SK-N-SH (cell line): ENCODE results near the gene CRPPA. TPM values are rescaled to one million over a fixed set of nuclear protein-coding genes. Genes with fewer than 3 reads are reported as not detected.

Source experiments
- CTCF ChIA-PET: fragments of 300-600, 350-600 bp; formaldehyde crosslinking; extraction: SDS; loops from one replicate; lab custom pipeline; 2021; lab: Yijun Ruan, JAX
- POLR2A ChIA-PET: fragments of 350-600 bp; sonication (Branson Sonifier 250); formaldehyde crosslinking; extraction: SDS; loops from one replicate; lab custom pipeline; 2020; ENCODE audit warnings: antibody characterized with exemption, inconsistent platforms; lab: Yijun Ruan, JAX
- DNase-seq: peaks from one replicate; pipeline ENCODE4 v3.0.0; 2012
- H2AFZ ChIP-seq: fragments of 200-600 bp; sonication (generic); 2 replicates; pipeline ENCODE4 v1.8.1; 2016; ENCODE audit warnings: antibody characterized with exemption, mild to moderate bottlenecking, low read depth
- H3F3A ChIP-seq: fragments of 200-600 bp; sonication (generic); replicated peaks from 2 replicates; pipeline ENCODE3; 2016; ENCODE audit warnings: antibody characterized with exemption, mild to moderate bottlenecking; ENCODE audit not compliant: insufficient read depth
- H3K27ac ChIP-seq, 2 experiments: fragments of 200-500 bp in 1 of 2; fragments of 200-600 bp in 1 of 2; sonication (Bioruptor generic) in 1 of 2; sonication (generic), shearing (Covaris generic) in 1 of 2; 2 replicates each; pipeline versions ENCODE4 v1.5.1 to v1.6.1; 2014 to 2016; ENCODE audit warnings: low read depth in 2 of 2, inconsistent platforms in 1 of 2, low read length in 1 of 2, mild to moderate bottlenecking in 1 of 2, mixed read lengths in 1 of 2
- H3K27me3 ChIP-seq: fragments of 200-600 bp; sonication (generic), shearing (Covaris generic); 2 replicates; pipeline ENCODE4 v1.6.1; 2016; ENCODE audit warnings: mixed run types; ENCODE audit not compliant: insufficient read depth
- H3K36me3 ChIP-seq, 2 experiments: fragments of 200-500 bp in 1 of 2; fragments of 200-600 bp in 1 of 2; sonication (Bioruptor generic) in 1 of 2; sonication (generic) in 1 of 2; replicated peaks in 1 of 2; 2 replicates each; pipeline versions ENCODE3 to v1.5.1; 2014 to 2016; ENCODE audit warnings: low read length in 1 of 2, mild to moderate bottlenecking in 1 of 2; ENCODE audit not compliant: insufficient read depth in 2 of 2, control insufficient read depth in 1 of 2
- H3K4me1 ChIP-seq, 2 experiments: fragments of 200-500 bp in 1 of 2; fragments of 200-600 bp in 1 of 2; sonication (Bioruptor generic) in 1 of 2; sonication (generic), shearing (Covaris generic) in 1 of 2; 2 replicates each; pipeline versions ENCODE4 v1.5.1 to v1.6.1; 2014 to 2016; ENCODE audit warnings: low read depth in 1 of 2, low read length in 1 of 2, mixed run types in 1 of 2; ENCODE audit not compliant: insufficient read depth in 2 of 2, control insufficient read depth in 1 of 2
- H3K4me2 ChIP-seq: fragments of 200-600 bp; sonication (generic), shearing (Covaris generic); 2 replicates; pipeline ENCODE4 v1.6.1; 2017; ENCODE audit warnings: mixed run types
- H3K4me3 ChIP-seq, 2 experiments: fragments of 200-500 bp in 1 of 2; fragments of 200-600 bp in 1 of 2; sonication (Bioruptor generic) in 1 of 2; sonication (generic), shearing (Covaris generic) in 1 of 2; 2 replicates each; pipeline versions ENCODE4 v1.5.1 to v1.8.1; 2014 to 2016; ENCODE audit warnings: low read depth in 2 of 2, inconsistent platforms in 1 of 2, low read length in 1 of 2, mild to moderate bottlenecking in 1 of 2, mixed read lengths in 1 of 2, moderate library complexity in 1 of 2
- H3K79me2 ChIP-seq: fragments of 200-600 bp; sonication (generic); 2 replicates; pipeline ENCODE4 v1.8.1; 2017; ENCODE audit warnings: mild to moderate bottlenecking; ENCODE audit not compliant: insufficient read depth
- H3K9ac ChIP-seq: fragments of 200-600 bp; sonication (generic); 2 replicates; pipeline ENCODE4 v1.6.1; 2017; ENCODE audit warnings: mixed run types
- H3K9me2 ChIP-seq: fragments of 200-600 bp; sonication (generic); 2 replicates; pipeline ENCODE4 v1.6.1; 2017; ENCODE audit warnings: mixed run types
- H3K9me3 ChIP-seq: fragments of 200-600 bp; sonication (generic); 2 replicates; pipeline ENCODE4 v1.6.1; 2017; ENCODE audit warnings: mixed run types, mild to moderate bottlenecking, moderate library complexity
- H4K20me1 ChIP-seq: fragments of 200-600 bp; sonication (generic); 2 replicates; pipeline ENCODE4 v1.6.1; 2017; ENCODE audit warnings: mild to moderate bottlenecking, mixed run types; ENCODE audit not compliant: insufficient read depth
- ELF1 ChIP-seq: IDR thresholded peaks from 2 replicates; pipeline ENCODE4 v1.4.0; 2012
- FOSL2 ChIP-seq: IDR thresholded peaks from 2 replicates; pipeline ENCODE4 v1.4.0; 2012; ENCODE audit warnings: low read depth, mild to moderate bottlenecking, moderate library complexity, borderline replicate concordance
- FOXJ3 ChIP-seq: sonication (generic); formaldehyde crosslinking; IDR thresholded peaks from 2 replicates; pipeline ENCODE4 v1.5.1; 2020; ENCODE audit warnings: mild to moderate bottlenecking, missing genetic modification reagents
- FOXM1 ChIP-seq: IDR thresholded peaks from 2 replicates; pipeline ENCODE4 v1.4.0; 2012; ENCODE audit warnings: low read depth, mild to moderate bottlenecking
- GABPA ChIP-seq: IDR thresholded peaks from 2 replicates; pipeline ENCODE4 v1.4.0; 2012; ENCODE audit warnings: low read depth, mild to moderate bottlenecking
- GATA2 ChIP-seq: sonication (generic); formaldehyde crosslinking; IDR thresholded peaks from 2 replicates; pipeline ENCODE4 v1.5.0; 2020; ENCODE audit warnings: mild to moderate bottlenecking, missing genetic modification reagents
- JUND ChIP-seq: IDR thresholded peaks from 2 replicates; pipeline ENCODE4 v1.4.0; 2012
- MAX ChIP-seq: IDR thresholded peaks from 2 replicates; pipeline ENCODE4 v1.4.0; 2012; ENCODE audit warnings: low read depth
- MXI1 ChIP-seq: IDR thresholded peaks from 2 replicates; pipeline ENCODE4 v1.6.1; 2012; ENCODE audit warnings: mild to moderate bottlenecking, low read depth, low read length, improper control_type of control experiment
- NFIC ChIP-seq: IDR thresholded peaks from 2 replicates; pipeline ENCODE4 v1.4.0; 2012; ENCODE audit warnings: borderline replicate concordance
- NRF1 ChIP-seq: IDR thresholded peaks from 2 replicates; pipeline ENCODE4 v1.6.1; 2012; ENCODE audit warnings: low read depth, mild to moderate bottlenecking, low read length
- RAD21 ChIP-seq: IDR thresholded peaks from 2 replicates; pipeline ENCODE4 v1.6.1; 2012; ENCODE audit warnings: mild to moderate bottlenecking, low read length
- REST ChIP-seq: IDR thresholded peaks from 2 replicates; pipeline ENCODE4 v1.6.1; 2012; ENCODE audit warnings: mild to moderate bottlenecking, low read depth, low read length, moderate library complexity
- RFX5 ChIP-seq: IDR thresholded peaks from 2 replicates; pipeline ENCODE4 v1.6.1; 2012; ENCODE audit warnings: mild to moderate bottlenecking, improper control_type of control experiment, low read length
- RXRA ChIP-seq: IDR thresholded peaks from 2 replicates; pipeline ENCODE4 v1.4.0; 2012; ENCODE audit warnings: low read depth, mild to moderate bottlenecking, borderline replicate concordance
- SIN3A ChIP-seq: IDR thresholded peaks from 2 replicates; pipeline ENCODE4 v1.6.1; 2012; ENCODE audit warnings: low read depth, mild to moderate bottlenecking, low read length, moderate library complexity, borderline replicate concordance
- SMC3 ChIP-seq: IDR thresholded peaks from 2 replicates; pipeline ENCODE4 v1.6.1; 2012; ENCODE audit warnings: low read depth, low read length, improper control_type of control experiment
- TAF1 ChIP-seq: IDR thresholded peaks from 2 replicates; pipeline ENCODE4 v1.6.1; 2012; ENCODE audit warnings: low read depth, mild to moderate bottlenecking, low read length, moderate library complexity, borderline replicate concordance
- TEAD4 ChIP-seq: IDR thresholded peaks from 2 replicates; pipeline ENCODE4 v1.4.0; 2012; ENCODE audit warnings: mild to moderate bottlenecking, borderline replicate concordance; ENCODE audit not compliant: insufficient read depth
- USF2 ChIP-seq: fragments of 150-350 bp; IDR thresholded peaks from 2 replicates; pipeline ENCODE4 v1.6.1; 2017; ENCODE audit warnings: antibody characterized with exemption, low read length, low read depth, borderline replicate concordance
- YY1 ChIP-seq: IDR thresholded peaks from 2 replicates; pipeline ENCODE4 v1.4.0; 2012; ENCODE audit warnings: low read depth, mild to moderate bottlenecking
- ZBTB33 ChIP-seq: IDR thresholded peaks from 2 replicates; pipeline ENCODE4 v1.4.0; 2012; ENCODE audit warnings: low read depth, borderline replicate concordance
- WGBS: methylation state at CpG from one replicate; pipeline ENCODE4 v1.1.6; 2017; ENCODE audit warnings: low lambda C conversion rate; 5-methylcytosine and 5-hydroxymethylcytosine counted together
- polyA plus RNA-seq, 3 experiments: library from polyadenylated mRNA; depleted of rRNA; stranded (reverse); fragments of >200 nt; gene quantifications; 2 replicates each; pipeline ENCODE4 v1.2.3, GENCODE V29; 2012

CRPPA gene
- polyA plus RNA-seq, 1 of the 3 experiments (the other 2 are of a cell fraction) = 0.15 TPM

GRCh38 chr7:16430133-16430532 is 8.8 kb upstream of the CRPPA start (continued):
- TF ChIP-seq ZBTB33 (no peak), SMC3 (no peak), TAF1 (no peak), ELF1 (no peak), GABPA (no peak), SIN3A (no peak), NFIC (peak; percentile 15; the same call in 1 of the 2 replicates), RFX5 (no peak), TEAD4 (no peak), JUND (peak; percentile 44), MXI1 (no peak), GATA2 (CRISPR knock-in tag) (no peak)

- Histone ChIP-seq H3K36me3 (no peaks in the 10 kb centered on the region), H3K79me2 (no peaks in the 10 kb centered on the region), H2AFZ (no peak overlapping the region), H3F3A (no peaks in the 10 kb centered on the region), H3K4me3 (no peak overlapping the region), H4K20me1 (no peaks in the 10 kb centered on the region), H3K4me1 (no peaks in the 10 kb centered on the region; a peak in 2 of 4 replicates), H3K9me3 (no peaks in the 10 kb centered on the region), H3K9ac (no peak overlapping the region), H3K27me3 (no peaks in the 10 kb centered on the region), H3K4me2 (no peak overlapping the region), H3K9me2 (no peaks in the 10 kb centered on the region), H3K27ac (peak overlapping the region in 1 of 2 experiments; percentile 24; a peak in 1 of 4 replicates)
- POLR2A ChIA-PET = no interaction called here
- 56% methylated on average over 2 of the region's 2 CpGs for WGBS
- no peak for DNase-seq
- CTCF ChIA-PET = interaction anchor here (1.1 kb wide), 1 partner anchor 348 kb away, joined by 5 read pairs; no protein-coding TSS in a partner anchor
- peak; percentile 52; the same call in 1 of the 2 replicates for TF ChIP-seq TEAD4
- no peak for TF ChIP-seq ZBTB33
- TF ChIP-seq SMC3 = no peak
- no peak for TF ChIP-seq USF2
- no peak for TF ChIP-seq MXI1
- no peak for TF ChIP-seq RAD21
- no peak for TF ChIP-seq GABPA
- TF ChIP-seq NFIC = peak; percentile 46; the same call in 1 of the 2 replicates
- no peak for TF ChIP-seq FOXJ3 (CRISPR knock-in tag)
- TF ChIP-seq FOXM1 = no peak
- no peak for TF ChIP-seq NRF1
- no peak for TF ChIP-seq RXRA
- no peak for TF ChIP-seq YY1
- no peak for TF ChIP-seq MAX
- TF ChIP-seq REST = peak; percentile 74
- peak; percentile 57; the same call in 1 of the 2 replicates for TF ChIP-seq FOSL2
- TF ChIP-seq TAF1 = no peak
Measured at GRCh38 chr7:16428672-16429071, 7.3 kb upstream of the CRPPA start.
